ENCODE data around the gene SPDL1. TPM values are rescaled to one million over a fixed set of nuclear protein-coding genes. Genes with fewer than 3 reads are reported as not detected.

SPDL1 gene
- total and polyA plus RNA-seq, 2 of the 8 experiments (the other 6 are each of a cell fraction or from before 2014, with no cell fraction given), result 16.9 to 44.5 TPM

- Histone ChIP-seq H2BK20ac (ENCODE audit: low read length) (no peak overlapping the region), H3K56ac (replicated peaks; ENCODE audit: insufficient read length, low read depth, low read length) (no peak overlapping the region), H3K18ac (ENCODE audit: extremely low read depth, low read length) (no peak overlapping the region), H4K20me1 (replicated peaks in 1 of 2; ENCODE audit: control insufficient read depth in 1 of 2, insufficient read depth in 2 of 2, low read length in 2 of 2) (no peaks in the 10 kb centered on the region), H3K4me3 (ENCODE audit: extremely low read depth in 1 of 4, insufficient read depth in 2 of 4, low read depth in 3 of 4, low read length in 4 of 4) (no peak overlapping the region), H3K4ac (replicated peaks; ENCODE audit: insufficient read length, low read depth, low read length) (no peak overlapping the region), H3K79me2 (ENCODE audit: control insufficient read depth in 1 of 2, insufficient read depth in 2 of 2, low read length in 2 of 2) (no peaks in the 10 kb centered on the region), H3K9ac (replicated peaks in 1 of 4; ENCODE audit: extremely low read depth in 1 of 4, low read depth in 3 of 4, low read length in 3 of 4) (no peak overlapping the region), H3K36me3 (ENCODE audit: control insufficient read depth in 2 of 4, insufficient read depth in 4 of 4, low read length in 3 of 4) (no peaks in the 10 kb centered on the region), H3K9me3 (ENCODE audit: insufficient read depth in 2 of 2, low read depth in 1 of 2, low read length in 1 of 2) (no peaks in the 10 kb centered on the region), H4K8ac (ENCODE audit: extremely low read depth, insufficient read depth, low read length) (no peak overlapping the region), H2BK12ac (ENCODE audit: low read depth, low read length) (no peak overlapping the region), H3K4me2 (ENCODE audit: insufficient read depth in 1 of 2, low read depth in 2 of 2, low read length in 2 of 2) (no peak overlapping the region), H3K27ac (ENCODE audit: low read depth, low read length) (no peak overlapping the region), H3K4me1 (replicated peaks in 1 of 4; ENCODE audit: control insufficient read depth in 3 of 4, insufficient read depth in 4 of 4, low read length in 3 of 4) (no peaks in the 10 kb centered on the region), H2BK5ac (ENCODE audit: low read depth, low read length) (no peak overlapping the region), H4K91ac (replicated peaks; ENCODE audit: insufficient read length, low read length) (no peak overlapping the region), H2BK120ac (replicated peaks; ENCODE audit: low read depth, low read length) (no peak overlapping the region), H2AK5ac (ENCODE audit: low read depth, low read length) (no peak overlapping the region), H3K14ac (ENCODE audit: insufficient read length) (no peak overlapping the region), H3K23me2 (ENCODE audit: low read depth, low read length) (no peaks in the 10 kb centered on the region), H3K27me3 (replicated peaks in 1 of 4; ENCODE audit: control insufficient read depth in 3 of 4, extremely low read depth in 1 of 4, insufficient read depth in 3 of 4, low read length in 3 of 4) (peaks cover 0 to 3% (median 0%) of the 10 kb centered on the region in 4 experiments; a peak in 1 of 7 replicates), H4K5ac (ENCODE audit: insufficient read length, low read depth, low read length) (no peak overlapping the region), H3K23ac (ENCODE audit: insufficient read length) (no peak overlapping the region), H2BK15ac (ENCODE audit: low read length) (0 out of 2 replicates have a peak overlapping the region, but pooled peaks have one; percentile 21), H3K79me1 (ENCODE audit: low read depth, low read length) (no peaks in the 10 kb centered on the region), H2AFZ (ENCODE audit: low read length) (no peak overlapping the region)
- no peak for TF ChIP-seq TBP (IDR thresholded peaks at IDR 0.05; ENCODE audit: low read depth, low read length)
- POLR2A ChIA-PET (ENCODE audit: partially characterized antibody), result no interaction called here
- no peak for FAIRE-seq
- CTCF ChIA-PET (ENCODE audit: partially characterized antibody), result interaction anchor here (0.8 kb wide), 1 partner anchor 419 kb away, joined by 3 read pairs; no protein-coding TSS in a partner anchor
- WGBS, 2 experiments (ENCODE audit: extremely low coverage in 1 of 2, insufficient coverage in 1 of 2, insufficient read length in 1 of 2, insufficient replicate concordance in 2 of 2, low coverage in 1 of 2, low lambda C conversion rate in 2 of 2, missing lambda C conversion rate in 1 of 2), result no CpG with 5 or more reads among the region's 1 CpG
- no peak for DNase-seq (ENCODE audit: low read depth in 1 of 2, low spot score in 2 of 2)
Measured at GRCh38 chr5:169652057-169652456, 68.5 kb downstream of the SPDL1 start.
